ENCODE results near the gene KLHL29. TPM values are rescaled to one million over a fixed set of nuclear protein-coding genes. Genes with fewer than 3 reads are reported as not detected.

KLHL29 gene
- polyA plus RNA-seq, 1 donor from 2014 or later = 42.4 TPM

- Histone ChIP-seq H2AFZ (ENCODE audit: low read depth, low read length) (no peak overlapping the region), H3K4me3 (ENCODE audit: low read length) (no peak overlapping the region), H3K9ac (ENCODE audit: low read length) (no peak overlapping the region), H3K9me2 (ENCODE audit: insufficient read depth, low read length) (no peaks in the 10 kb centered on the region), H3K27me3 (ENCODE audit: insufficient read depth, low read depth, low read length) (no peaks in the 10 kb centered on the region), H3K79me2 (replicated peaks; ENCODE audit: insufficient read depth, low read length) (no peaks in the 10 kb centered on the region), H3K27ac (ENCODE audit: low read length) (no peak overlapping the region), H3K4me2 (ENCODE audit: low read length) (no peak overlapping the region), H4K20me1 (ENCODE audit: insufficient read depth) (no peaks in the 10 kb centered on the region), H3K36me3 (ENCODE audit: insufficient read depth, low read length) (peaks cover 9% of the 10 kb centered on the region), H3K9me3 (ENCODE audit: low read length) (no peaks in the 10 kb centered on the region), H3F3A (ENCODE audit: insufficient read depth, low read length, poor library complexity, severe bottlenecking) (no peaks in the 10 kb centered on the region)
- TF ChIP-seq CTCF (IDR thresholded peaks at IDR 0.05; ENCODE audit: poor library complexity, severe bottlenecking) (no peak), RAD21 (conservative IDR thresholded peaks at IDR 0.05) (no peak), POLR2AphosphoS5 (IDR thresholded peaks at IDR 0.05) (no peak), EP300 (conservative IDR thresholded peaks at IDR 0.05; ENCODE audit: poor library complexity, severe bottlenecking) (no peak), REST (IDR thresholded peaks at IDR 0.05; ENCODE audit: borderline replicate concordance) (no peak), TAF1 (IDR thresholded peaks at IDR 0.05; ENCODE audit: low read depth) (no peak), EZH2 (IDR thresholded peaks at IDR 0.05; ENCODE audit: borderline replicate concordance, insufficient read depth, low read length, poor library complexity, severe bottlenecking) (no peak), MXI1 (conservative IDR thresholded peaks at IDR 0.05; ENCODE audit: poor library complexity, severe bottlenecking) (no peak), SMC3 (conservative IDR thresholded peaks at IDR 0.05; ENCODE audit: poor library complexity) (no peak)
These were observed 298.0 kb downstream of the KLHL29 start for GRCh38 chr2:23683001-23683400.

GRCh38 chr2:23684395-23685176, 299.6 kb downstream of the KLHL29 start:
- no peaks in the 10 kb centered on the region for H3K79me2 ChIP-seq (replicated peaks; ENCODE audit: insufficient read depth, low read length)
- H2AFZ ChIP-seq (ENCODE audit: low read depth, low read length) = no peak overlapping the region
- no peaks in the 10 kb centered on the region for H3F3A ChIP-seq (ENCODE audit: insufficient read depth, low read length, poor library complexity, severe bottlenecking)
- no peaks in the 10 kb centered on the region for H3K9me3 ChIP-seq (ENCODE audit: low read length)
- H3K9me2 ChIP-seq (ENCODE audit: insufficient read depth, low read length) = no peaks in the 10 kb centered on the region
- H3K4me3 ChIP-seq (ENCODE audit: low read length) = no peak overlapping the region
- peaks cover 4% of the 10 kb centered on the region for H3K36me3 ChIP-seq (ENCODE audit: insufficient read depth, low read length)
- no peak overlapping the region for H3K9ac ChIP-seq (ENCODE audit: low read length)
- H3K27me3 ChIP-seq (ENCODE audit: insufficient read depth, low read depth, low read length) = no peaks in the 10 kb centered on the region
- no peaks in the 10 kb centered on the region for H4K20me1 ChIP-seq (ENCODE audit: insufficient read depth)
- H3K4me2 ChIP-seq (ENCODE audit: low read length) = no peak overlapping the region
- H3K27ac ChIP-seq (ENCODE audit: low read length) = no peak overlapping the region
- TF ChIP-seq EP300 (conservative IDR thresholded peaks at IDR 0.05; ENCODE audit: poor library complexity, severe bottlenecking) = no peak
- TF ChIP-seq SMC3 (conservative IDR thresholded peaks at IDR 0.05; ENCODE audit: poor library complexity) = no peak
- no peak for TF ChIP-seq CTCF (IDR thresholded peaks at IDR 0.05; ENCODE audit: poor library complexity, severe bottlenecking)
- TF ChIP-seq REST (IDR thresholded peaks at IDR 0.05; ENCODE audit: borderline replicate concordance) = no peak
- no peak for TF ChIP-seq RAD21 (conservative IDR thresholded peaks at IDR 0.05)
- no peak for TF ChIP-seq EZH2 (IDR thresholded peaks at IDR 0.05; ENCODE audit: borderline replicate concordance, insufficient read depth, low read length, poor library complexity, severe bottlenecking)
